ENCODE measurements around the gene CCDC30. TPM values are rescaled to one million over a fixed set of nuclear protein-coding genes. Genes with fewer than 3 reads are reported as not detected.
A peak's percentile ranks its signal among the peaks of the same experiment; 100 is the strongest.

CCDC30 gene
- polyA plus RNA-seq, 1 donor (not counting 4 experiments of a cell fraction or from before 2014, with no cell fraction given): 0.35 TPM

DNA sequence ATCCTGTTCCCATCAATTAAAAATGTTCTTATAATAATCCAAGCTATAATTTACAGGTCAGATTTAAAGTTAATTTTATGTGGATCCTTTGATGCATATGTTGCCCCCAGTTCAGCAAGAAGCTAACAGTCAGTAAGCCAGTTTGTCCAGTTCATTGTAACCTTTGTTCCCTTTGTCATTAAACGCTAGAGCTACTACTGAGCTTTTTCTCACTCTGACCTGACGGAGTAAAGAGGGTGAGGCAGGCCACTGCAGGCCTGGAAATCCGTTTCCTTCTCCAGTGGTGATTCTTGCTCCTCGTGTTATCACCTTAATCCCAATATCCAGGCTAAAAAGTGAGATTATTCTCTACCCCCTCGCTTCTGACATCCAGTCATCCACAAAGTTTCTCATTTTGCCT, 229.4 kb downstream of the CCDC30 start:
- H3K79me2 ChIP-seq (ENCODE audit: control insufficient read depth, insufficient read depth, low read length): peaks cover 97% of the 10 kb centered on the region
- dilution Hi-C loops (cut with MboI; ENCODE audit: extremely low pct_ligation_motif_present, low sequenced_read_pairs): no loop called here
- TF ChIP-seq EZH2 (IDR thresholded peaks at IDR 0.05; ENCODE audit: low read length) (no peak), CTCF (optimal IDR thresholded peaks at IDR 0.05 in 1 of 3, IDR thresholded peaks at IDR 0.05 in 1 of 3, conservative IDR thresholded peaks at IDR 0.05 in 1 of 3; ENCODE audit: extremely low read depth in 1 of 3, insufficient read depth in 2 of 3, low read length in 3 of 3) (no peak)
- FAIRE-seq: peak; percentile 58
- peaks cover 49% of the 10 kb centered on the region for H4K20me1 ChIP-seq (ENCODE audit: control insufficient read depth, extremely low read depth, insufficient read depth, low read length)
- H3K4me1 ChIP-seq (ENCODE audit: control insufficient read depth, extremely low read depth, insufficient read depth, low read length): peaks cover 52% of the 10 kb centered on the region
- peaks cover 5% of the 10 kb centered on the region for H3K9me1 ChIP-seq (ENCODE audit: control insufficient read depth, extremely low read depth, insufficient read depth, low read length)
- H3K36me3 ChIP-seq (ENCODE audit: control insufficient read depth in 2 of 2, extremely low read depth in 1 of 2, insufficient read depth in 2 of 2, low read length in 2 of 2): peaks cover 9 to 45% of the 10 kb centered on the region in 2 experiments
- peak overlapping the region; percentile 16 for H3K27ac ChIP-seq (ENCODE audit: control insufficient read depth, insufficient read depth, low read length)
- H3K27me3 ChIP-seq (ENCODE audit: control insufficient read depth, extremely low read depth, insufficient read depth, low read length): no peaks in the 10 kb centered on the region
- no peak overlapping the region for H3K4me3 ChIP-seq (ENCODE audit: control insufficient read depth in 2 of 3, extremely low read depth in 1 of 3, insufficient read depth in 2 of 3, low read depth in 1 of 3, low read length in 3 of 3)
- H2AFZ ChIP-seq (ENCODE audit: control insufficient read depth, low read length): no peak overlapping the region
- H3K4me2 ChIP-seq (ENCODE audit: control insufficient read depth, extremely low read depth, insufficient read depth, low read depth, low read length): peak overlapping the region; percentile 33
- DNase-seq (ENCODE audit: low read depth, low spot score): no peak
- H3K9ac ChIP-seq (ENCODE audit: control insufficient read depth, extremely low read depth, insufficient read depth, low read length): no peak overlapping the region
- H3K9me3 ChIP-seq (ENCODE audit: control insufficient read depth, low read depth, low read length): no peaks in the 10 kb centered on the region

- Histone ChIP-seq H3K9me3 (ENCODE audit: control insufficient read depth, low read depth, low read length) (no peaks in the 10 kb centered on the region), H3K27ac (ENCODE audit: control insufficient read depth, insufficient read depth, low read length) (no peak overlapping the region), H3K4me1 (ENCODE audit: control insufficient read depth, extremely low read depth, insufficient read depth, low read length) (peaks cover 48% of the 10 kb centered on the region), H3K9ac (ENCODE audit: control insufficient read depth, extremely low read depth, insufficient read depth, low read length) (no peak overlapping the region), H3K4me2 (ENCODE audit: control insufficient read depth, extremely low read depth, insufficient read depth, low read depth, low read length) (peak overlapping the region; percentile 33), H3K36me3 (ENCODE audit: control insufficient read depth in 2 of 2, extremely low read depth in 1 of 2, insufficient read depth in 2 of 2, low read length in 2 of 2) (peaks cover 9 to 44% of the 10 kb centered on the region in 2 experiments), H3K79me2 (ENCODE audit: control insufficient read depth, insufficient read depth, low read length) (peaks cover 97% of the 10 kb centered on the region), H3K4me3 (ENCODE audit: control insufficient read depth in 2 of 3, extremely low read depth in 1 of 3, insufficient read depth in 2 of 3, low read depth in 1 of 3, low read length in 3 of 3) (no peak overlapping the region), H2AFZ (ENCODE audit: control insufficient read depth, low read length) (no peak overlapping the region), H3K9me1 (ENCODE audit: control insufficient read depth, extremely low read depth, insufficient read depth, low read length) (peaks cover 2% of the 10 kb centered on the region), H3K27me3 (ENCODE audit: control insufficient read depth, extremely low read depth, insufficient read depth, low read length) (no peaks in the 10 kb centered on the region), H4K20me1 (ENCODE audit: control insufficient read depth, extremely low read depth, insufficient read depth, low read length) (peaks cover 44% of the 10 kb centered on the region)
- TF ChIP-seq EZH2 (IDR thresholded peaks at IDR 0.05; ENCODE audit: low read length) (no peak), CTCF (optimal IDR thresholded peaks at IDR 0.05 in 1 of 3, IDR thresholded peaks at IDR 0.05 in 1 of 3, conservative IDR thresholded peaks at IDR 0.05 in 1 of 3; ENCODE audit: extremely low read depth in 1 of 3, insufficient read depth in 2 of 3, low read length in 3 of 3) (no peak)
- DNase-seq (ENCODE audit: low read depth, low spot score) (no peak), FAIRE-seq (no peak)
- dilution Hi-C loops (cut with MboI; ENCODE audit: extremely low pct_ligation_motif_present, low sequenced_read_pairs): no loop called here
Observed at GRCh38 chr1:42692911-42693310, 229.8 kb downstream of the CCDC30 start.

Measured in keratinocyte (primary cell).